Endothelial cell of umbilical vein (primary cell): ENCODE measurements around the gene GTF2H4. TPM values are rescaled to one million over a fixed set of nuclear protein-coding genes. Genes with fewer than 3 reads are reported as not detected.

Source experiments
- BruUV-seq: library from RNA; stranded (reverse); fragments of 400-500 nt; replicated peaks from 2 replicates; lab custom pipeline; 2021; lab: Mats Ljungman, UMichigan
- CTCF ChIA-PET: fragments of 300-600, 350-600 bp; sonication (Branson Sonifier 250); formaldehyde crosslinking; loops from one replicate; lab custom pipeline; 2021; ENCODE audit warnings: antibody characterized with exemption, inconsistent platforms; lab: Charles Lee
- POLR2A ChIA-PET: fragments of 300-600, 350-600 bp; sonication (Branson Sonifier 250); formaldehyde crosslinking; loops from one replicate; lab custom pipeline; 2021; ENCODE audit warnings: antibody characterized with exemption, inconsistent platforms; lab: Charles Lee
- DNase-seq: peaks from one replicate; pipeline ENCODE4 v3.0.0-alpha.2; 2011; ENCODE audit warnings: low read depth, low spot score
- FAIRE-seq: peaks from 2 replicates; lab custom pipeline; 2011; peaks lifted over from hg19 to GRCh38; lab: Jason Lieb, UNC
- H2AFZ ChIP-seq: 2 replicates; pipeline ENCODE4 v1.6.0; 2012; ENCODE audit warnings: low read depth, low read length, control low read depth, inconsistent platforms
- H3K27ac ChIP-seq: 2 replicates; pipeline ENCODE4 v1.5.1; 2011; ENCODE audit warnings: low read depth, mild to moderate bottlenecking, control low read depth, low read length, moderate library complexity; ENCODE audit not compliant: insufficient read depth
- H3K27me3 ChIP-seq, 2 experiments: 2 replicates each; pipeline versions ENCODE4 v1.6.0 to v1.6.1; 2011; ENCODE audit warnings: low read length in 2 of 2, mixed read lengths in 1 of 2; ENCODE audit not compliant: control insufficient read depth in 2 of 2, insufficient read depth in 2 of 2
- H3K36me3 ChIP-seq, 2 experiments: 2 replicates in 1 of 2; 3 replicates in 1 of 2; pipeline ENCODE4 v1.5.1; 2011; ENCODE audit warnings: low read length in 2 of 2, mild to moderate bottlenecking in 1 of 2, moderate library complexity in 1 of 2; ENCODE audit not compliant: control insufficient read depth in 2 of 2, insufficient read depth in 2 of 2; ENCODE audit errors: extremely low read depth in 1 of 2
- H3K4me1 ChIP-seq: 3 replicates; pipeline ENCODE4 v1.5.1; 2011; ENCODE audit warnings: mild to moderate bottlenecking, low read length; ENCODE audit not compliant: control insufficient read depth, insufficient read depth; ENCODE audit errors: extremely low read depth
- H3K4me2 ChIP-seq: 2 replicates; pipeline ENCODE4 v1.6.1; 2011; ENCODE audit warnings: low read length, control low read depth, mixed read lengths; ENCODE audit not compliant: insufficient read depth
- H3K4me3 ChIP-seq, 3 experiments: fragments of 200-600 bp in 1 of 3; sonication (generic), shearing (Covaris generic) in 1 of 3; replicated peaks in 1 of 3; 2 replicates each; pipeline ENCODE4 v1.5.1; 2011 to 2016; ENCODE audit warnings: control low read depth in 3 of 3, low read length in 3 of 3, mild to moderate bottlenecking in 2 of 3, inconsistent platforms in 1 of 3, low read depth in 1 of 3, moderate library complexity in 1 of 3; ENCODE audit not compliant: insufficient read depth in 1 of 3
- H3K79me2 ChIP-seq: 2 replicates; pipeline ENCODE4 v1.6.0; 2012; ENCODE audit warnings: low read length, inconsistent platforms; ENCODE audit not compliant: control insufficient read depth, insufficient read depth
- H3K9ac ChIP-seq: replicated peaks from 2 replicates; pipeline ENCODE3; 2011; ENCODE audit warnings: low read length, control low read depth; ENCODE audit not compliant: insufficient read depth; ENCODE audit errors: extremely low read depth
- H3K9me1 ChIP-seq: replicated peaks from 3 replicates; pipeline ENCODE4 v1.6.0; 2011; ENCODE audit warnings: mild to moderate bottlenecking, low read length; ENCODE audit not compliant: control insufficient read depth, insufficient read depth; ENCODE audit errors: extremely low read depth
- H3K9me3 ChIP-seq: replicated peaks from 2 replicates; pipeline ENCODE4 v1.5.1; 2012; ENCODE audit warnings: low read length, inconsistent platforms; ENCODE audit not compliant: control insufficient read depth, insufficient read depth
- H4K20me1 ChIP-seq: replicated peaks from 2 replicates; pipeline ENCODE3; 2011; ENCODE audit warnings: mild to moderate bottlenecking, low read length; ENCODE audit not compliant: control insufficient read depth, insufficient read depth; ENCODE audit errors: extremely low read depth
- EZH2 ChIP-seq: IDR thresholded peaks from 2 replicates; pipeline ENCODE4 v1.6.1; 2012; ENCODE audit warnings: borderline replicate concordance, low read depth, mild to moderate bottlenecking, moderate library complexity, low read length, inconsistent platforms; ENCODE audit not compliant: severe bottlenecking
- FOS ChIP-seq: IDR thresholded peaks from 2 replicates; pipeline ENCODE4 v1.6.1; 2011; ENCODE audit warnings: mild to moderate bottlenecking, low read length, moderate library complexity, borderline replicate concordance; ENCODE audit not compliant: insufficient read depth
- GATA2 ChIP-seq: IDR thresholded peaks from 2 replicates; pipeline ENCODE4 v1.7.0; 2011; ENCODE audit warnings: low read depth, mild to moderate bottlenecking, moderate library complexity, mixed read lengths, low read length; ENCODE audit not compliant: insufficient read length, insufficient read depth
- MYC ChIP-seq: IDR thresholded peaks from one replicate; pipeline ENCODE4 v1.6.1; 2011; ENCODE audit warnings: mild to moderate bottlenecking, low read depth, low read length
- POLR2A ChIP-seq: IDR thresholded peaks from 2 replicates; pipeline ENCODE4 v1.6.1; 2012; ENCODE audit warnings: low read depth, mild to moderate bottlenecking, control low read depth, low read length
- dilution Hi-C: fragments of 300-500 bp; cut with MboI; formaldehyde crosslinking; loops from one replicate; pipeline ENCODE4 v1.15.0; 2019; ENCODE audit warnings: low sequenced_read_pairs; ENCODE audit not compliant: extremely low pct_ligation_motif_present
- intact Hi-C: fragments of 100-400 bp; cut with micrococcal nuclease; formaldehyde crosslinking; loops from one replicate; pipeline ENCODE4 v1.10.0; 2022
- polyA plus RNA-seq, 4 experiments: library from polyadenylated mRNA; depleted of rRNA in 3 of 4; stranded (reverse) in 3 of 4; unstranded in 1 of 4; fragments of >200 nt; gene quantifications; 2 replicates each; pipeline versions ENCODE4 v1.2.1 to v1.2.3, GENCODE V29; 2011 to 2012; ENCODE audit warnings: missing spikeins in 1 of 4
- total RNA-seq: library from RNA; stranded (reverse); gene quantifications from 2 replicates; pipeline ENCODE4 v1.2.3, GENCODE V29; 2021
- TF ChIP-seq, protein P1 (sequence below), 2 donors: IDR thresholded peaks; 1 replicate in 1 of 2; 2 replicates in 1 of 2; pipeline ENCODE4 v1.5.1; 2011; ENCODE audit warnings: low read length in 2 of 2, mild to moderate bottlenecking in 2 of 2, moderate library complexity in 2 of 2, control low read depth in 1 of 2, inconsistent platforms in 1 of 2, low read depth in 1 of 2; ENCODE audit not compliant: insufficient read depth in 1 of 2; ENCODE audit errors: extremely low read depth in 1 of 2
- TF ChIP-seq, protein P2 (sequence below): IDR thresholded peaks from 2 replicates; pipeline ENCODE4 v1.6.1; 2011; ENCODE audit not compliant: insufficient read depth, insufficient read length

GTF2H4 gene
- total and polyA plus RNA-seq, 2 donors (not counting 3 experiments of a cell fraction or from before 2014, with no cell fraction given) = 40.5 to 52.6 TPM

DNA sequence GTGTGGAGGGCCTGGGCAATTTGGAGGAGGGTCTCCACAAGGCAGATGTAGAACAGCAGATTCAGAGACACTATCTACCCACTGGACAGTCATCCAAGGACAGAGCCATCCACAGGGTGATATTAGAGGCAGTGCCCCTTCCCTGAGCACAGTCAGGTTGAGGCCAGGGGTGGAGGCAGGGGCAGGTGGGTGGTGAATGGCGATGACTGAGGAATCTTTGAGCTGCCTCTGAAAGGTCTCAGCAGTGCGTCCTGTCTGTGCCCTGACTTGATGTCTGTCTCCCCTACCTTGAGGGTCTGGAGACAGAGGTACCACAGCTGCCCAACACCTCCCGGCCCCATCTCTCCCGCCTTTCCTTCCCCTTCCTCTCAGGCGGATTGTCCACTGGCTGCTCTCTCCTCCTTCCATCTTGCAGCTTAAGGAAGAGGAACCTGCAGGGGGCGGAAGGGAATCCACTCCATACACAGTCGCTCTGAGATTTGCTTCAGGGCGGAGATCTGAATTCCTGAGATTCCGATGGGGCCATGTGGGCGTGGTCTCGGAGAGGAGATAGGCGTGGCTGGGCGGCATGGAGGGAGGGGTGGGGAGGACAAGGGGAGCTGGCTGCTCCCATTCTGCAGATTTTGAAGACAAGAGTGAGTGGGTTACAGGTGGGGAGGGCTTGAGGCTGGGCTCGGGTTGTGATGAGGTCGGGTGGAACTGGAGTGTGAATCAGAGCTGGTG is 34.5 kb downstream of the GTF2H4 start:
- H3K27me3 ChIP-seq = peaks cover 6 to 16% of the 10 kb centered on the region in 2 experiments
- intact Hi-C loops = loop anchor here (1.0 kb wide), 3 partner anchors 101 to 145 kb away; no protein-coding TSS in a partner anchor
- H4K20me1 ChIP-seq = no peaks in the 10 kb centered on the region
- POLR2A ChIA-PET = interaction anchor here (0.6 kb wide), 1 partner anchor 224 kb away, joined by 3 read pairs; no protein-coding TSS in a partner anchor
- H3K4me3 ChIP-seq = no peak overlapping the region
- CTCF ChIA-PET = interaction anchor here (0.6 to 3.8 kb wide), 19 partner anchors 11 to 173 kb away, joined by 3 to 37 read pairs (median 4); partner anchors contain the start of genes GTF2H4, PSORS1C1 and SFTA2
- TF ChIP-seq, protein P1, sequence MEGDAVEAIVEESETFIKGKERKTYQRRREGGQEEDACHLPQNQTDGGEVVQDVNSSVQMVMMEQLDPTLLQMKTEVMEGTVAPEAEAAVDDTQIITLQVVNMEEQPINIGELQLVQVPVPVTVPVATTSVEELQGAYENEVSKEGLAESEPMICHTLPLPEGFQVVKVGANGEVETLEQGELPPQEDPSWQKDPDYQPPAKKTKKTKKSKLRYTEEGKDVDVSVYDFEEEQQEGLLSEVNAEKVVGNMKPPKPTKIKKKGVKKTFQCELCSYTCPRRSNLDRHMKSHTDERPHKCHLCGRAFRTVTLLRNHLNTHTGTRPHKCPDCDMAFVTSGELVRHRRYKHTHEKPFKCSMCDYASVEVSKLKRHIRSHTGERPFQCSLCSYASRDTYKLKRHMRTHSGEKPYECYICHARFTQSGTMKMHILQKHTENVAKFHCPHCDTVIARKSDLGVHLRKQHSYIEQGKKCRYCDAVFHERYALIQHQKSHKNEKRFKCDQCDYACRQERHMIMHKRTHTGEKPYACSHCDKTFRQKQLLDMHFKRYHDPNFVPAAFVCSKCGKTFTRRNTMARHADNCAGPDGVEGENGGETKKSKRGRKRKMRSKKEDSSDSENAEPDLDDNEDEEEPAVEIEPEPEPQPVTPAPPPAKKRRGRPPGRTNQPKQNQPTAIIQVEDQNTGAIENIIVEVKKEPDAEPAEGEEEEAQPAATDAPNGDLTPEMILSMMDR (IDR thresholded peaks at IDR 0.05; ENCODE audit: extremely low read depth in 1 of 2, insufficient read depth in 1 of 2, low read depth in 1 of 2, low read length in 2 of 2) = peak; percentile 55
- no peak for TF ChIP-seq POLR2A
- no peaks in the 10 kb centered on the region for H3K36me3 ChIP-seq
- peak overlapping the region; percentile 88 for H2AFZ ChIP-seq
- peak; percentile 89 for FAIRE-seq
- no peaks in the 10 kb centered on the region for H3K4me1 ChIP-seq
- peak overlapping the region; percentile 31 for H3K4me2 ChIP-seq
- DNase-seq = peak; percentile 56
- no peak overlapping the region for H3K27ac ChIP-seq
- H3K9me3 ChIP-seq = no peaks in the 10 kb centered on the region
- H3K9ac ChIP-seq = no peak overlapping the region
- H3K9me1 ChIP-seq = no peaks in the 10 kb centered on the region
- H3K79me2 ChIP-seq = no peaks in the 10 kb centered on the region
- dilution Hi-C loops = no loop called here
- no TSS peak for BruUV-seq

DNA sequence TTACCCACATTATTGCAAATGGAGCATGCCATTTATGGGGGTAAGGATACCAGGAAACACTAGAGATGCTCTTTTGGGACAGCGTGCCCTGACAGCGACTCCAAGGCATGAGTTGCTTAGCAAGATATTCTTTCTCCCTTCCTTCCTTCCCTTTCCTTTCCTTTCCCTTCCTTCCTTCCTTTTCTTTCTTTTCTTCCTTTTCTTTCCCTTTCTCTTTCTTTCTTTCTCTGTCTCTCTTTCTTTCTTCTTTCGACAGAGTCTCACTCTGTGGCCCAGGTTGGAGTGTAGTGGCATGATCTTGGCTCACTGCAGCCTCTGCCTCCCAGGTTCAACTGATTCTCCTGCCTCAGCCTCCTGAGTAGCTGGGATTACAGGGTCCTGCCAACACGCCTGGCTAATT is 36.0 kb downstream of the GTF2H4 start:
- Histone ChIP-seq H3K4me1 (no peaks in the 10 kb centered on the region), H3K4me3 (no peak overlapping the region), H3K79me2 (no peaks in the 10 kb centered on the region), H3K4me2 (no peak overlapping the region), H3K9me1 (no peaks in the 10 kb centered on the region), H2AFZ (no peak overlapping the region), H3K27me3 (peaks cover 7 to 18% of the 10 kb centered on the region in 2 experiments), H3K27ac (no peak overlapping the region), H3K36me3 (no peaks in the 10 kb centered on the region), H4K20me1 (no peaks in the 10 kb centered on the region), H3K9me3 (no peaks in the 10 kb centered on the region), H3K9ac (no peak overlapping the region)
- DNase-seq (no peak), FAIRE-seq (no peak)
- no TSS peak for BruUV-seq
- no peak for TF ChIP-seq POLR2A
- TF ChIP-seq GATA2 = no peak
- no peak for TF ChIP-seq FOS
- TF ChIP-seq, protein P2, sequence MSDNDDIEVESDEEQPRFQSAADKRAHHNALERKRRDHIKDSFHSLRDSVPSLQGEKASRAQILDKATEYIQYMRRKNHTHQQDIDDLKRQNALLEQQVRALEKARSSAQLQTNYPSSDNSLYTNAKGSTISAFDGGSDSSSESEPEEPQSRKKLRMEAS = no peak
- no peak for TF ChIP-seq MYC
- no peak for TF ChIP-seq EZH2
- ChIA-PET POLR2A (no interaction called here), CTCF (interaction anchor here (0.5 to 2.0 kb wide), 3 partner anchors 124 to 269 kb away, joined by 3 to 19 read pairs (median 3); no protein-coding TSS in a partner anchor)
- dilution Hi-C loops (no loop called here), intact Hi-C loops (no loop called here)
